PC-9 (cell line): ENCODE results near the gene ZNRD2. TPM values are rescaled to one million over a fixed set of nuclear protein-coding genes. Genes with fewer than 3 reads are reported as not detected.

Experiments used
- BruUV-seq: library from RNA; stranded (reverse); fragments of 400-500 nt; replicated peaks from 2 replicates; lab custom pipeline; 2021; lab: Mats Ljungman, UMichigan
- CTCF ChIA-PET: fragments of 300-600 bp; sonication (Branson Sonifier 250); formaldehyde crosslinking; loops from one replicate; lab custom pipeline; 2022; ENCODE audit warnings: antibody characterized with exemption; lab: Charles Lee
- POLR2A ChIA-PET: fragments of 300-600 bp; sonication (Branson Sonifier 250); formaldehyde crosslinking; loops from one replicate; lab custom pipeline; 2022; ENCODE audit warnings: antibody characterized with exemption; ENCODE audit not compliant: unreplicated experiment; lab: Charles Lee
- DNase-seq, 2 experiments: peaks; one replicate each; pipeline versions ENCODE4 v3.0.0 to v3.0.0-alpha.2; 2015 to 2022; ENCODE audit warnings: mixed read lengths in 1 of 2
- H2AFZ ChIP-seq: fragments of 200-600 bp; sonication (generic); 2 replicates; pipeline ENCODE4 v1.8.1; 2017; ENCODE audit warnings: antibody characterized with exemption
- H3F3A ChIP-seq: fragments of 200-600 bp; sonication (generic); 2 replicates; pipeline ENCODE4 v1.8.1; 2017; ENCODE audit warnings: antibody characterized with exemption, mild to moderate bottlenecking, low read depth; ENCODE audit not compliant: insufficient read depth
- H3K27ac ChIP-seq: fragments of 200-600 bp; sonication (generic); 2 replicates; pipeline ENCODE4 v1.6.1; 2016; ENCODE audit warnings: mixed run types
- H3K27me3 ChIP-seq: fragments of 200-600 bp; sonication (generic); 2 replicates; pipeline ENCODE4 v1.6.1; 2016; ENCODE audit warnings: low read depth, mixed run types; ENCODE audit not compliant: insufficient read depth
- H3K36me3 ChIP-seq: fragments of 200-600 bp; sonication (generic); 2 replicates; pipeline ENCODE4 v1.6.1; 2016; ENCODE audit warnings: low read depth, mixed run types
- H3K4me1 ChIP-seq: fragments of 200-600 bp; sonication (generic); replicated peaks from 2 replicates; pipeline ENCODE4 v1.6.1; 2016; ENCODE audit warnings: mixed run types; ENCODE audit not compliant: insufficient read depth
- H3K4me2 ChIP-seq: fragments of 200-600 bp; sonication (generic); 2 replicates; pipeline ENCODE4 v1.6.1; 2017; ENCODE audit warnings: mixed run types
- H3K4me3 ChIP-seq: fragments of 200-600 bp; sonication (generic); 2 replicates; pipeline ENCODE4 v1.6.1; 2016; ENCODE audit warnings: mixed run types
- H3K79me2 ChIP-seq: fragments of 200-600 bp; sonication (generic); 2 replicates; pipeline ENCODE4 v1.6.1; 2017; ENCODE audit warnings: low read depth, mixed run types
- H3K9me2 ChIP-seq: fragments of 200-600 bp; sonication (generic); 2 replicates; pipeline ENCODE4 v1.8.1; 2017; ENCODE audit warnings: mild to moderate bottlenecking; ENCODE audit not compliant: insufficient read depth
- H3K9me3 ChIP-seq: fragments of 200-600 bp; sonication (generic); 2 replicates; pipeline ENCODE4 v1.8.1; 2016; ENCODE audit warnings: low read depth; ENCODE audit not compliant: insufficient read depth
- H4K20me1 ChIP-seq: fragments of 200-600 bp; sonication (generic); 2 replicates; pipeline ENCODE4 v1.8.1; 2017; ENCODE audit not compliant: insufficient read depth
- EZH2 ChIP-seq: fragments of 200-600 bp; sonication (generic); IDR thresholded peaks from 2 replicates; pipeline ENCODE4 v1.8.0; 2017; ENCODE audit warnings: antibody characterized with exemption, low read depth
- intact Hi-C: fragments of 100-400 bp; cut with micrococcal nuclease; formaldehyde crosslinking; loops from one replicate; pipeline ENCODE4 v1.10.0; 2022; ENCODE audit not compliant: unreplicated experiment
- total RNA-seq: library from RNA; stranded (reverse); gene quantifications from 2 replicates; pipeline ENCODE4 v1.2.3, GENCODE V29; 2021
- TF ChIP-seq, protein P1 (sequence below): fragments of 200-600 bp; sonication (generic); conservative IDR thresholded peaks from 2 replicates; pipeline ENCODE4 v1.6.1; 2017; ENCODE audit warnings: mixed run types, antibody characterized with exemption, mild to moderate bottlenecking, moderate library complexity

Gene ZNRD2
- total RNA-seq, 1 experiment from 2014 or later = 51.4 TPM

DNA sequence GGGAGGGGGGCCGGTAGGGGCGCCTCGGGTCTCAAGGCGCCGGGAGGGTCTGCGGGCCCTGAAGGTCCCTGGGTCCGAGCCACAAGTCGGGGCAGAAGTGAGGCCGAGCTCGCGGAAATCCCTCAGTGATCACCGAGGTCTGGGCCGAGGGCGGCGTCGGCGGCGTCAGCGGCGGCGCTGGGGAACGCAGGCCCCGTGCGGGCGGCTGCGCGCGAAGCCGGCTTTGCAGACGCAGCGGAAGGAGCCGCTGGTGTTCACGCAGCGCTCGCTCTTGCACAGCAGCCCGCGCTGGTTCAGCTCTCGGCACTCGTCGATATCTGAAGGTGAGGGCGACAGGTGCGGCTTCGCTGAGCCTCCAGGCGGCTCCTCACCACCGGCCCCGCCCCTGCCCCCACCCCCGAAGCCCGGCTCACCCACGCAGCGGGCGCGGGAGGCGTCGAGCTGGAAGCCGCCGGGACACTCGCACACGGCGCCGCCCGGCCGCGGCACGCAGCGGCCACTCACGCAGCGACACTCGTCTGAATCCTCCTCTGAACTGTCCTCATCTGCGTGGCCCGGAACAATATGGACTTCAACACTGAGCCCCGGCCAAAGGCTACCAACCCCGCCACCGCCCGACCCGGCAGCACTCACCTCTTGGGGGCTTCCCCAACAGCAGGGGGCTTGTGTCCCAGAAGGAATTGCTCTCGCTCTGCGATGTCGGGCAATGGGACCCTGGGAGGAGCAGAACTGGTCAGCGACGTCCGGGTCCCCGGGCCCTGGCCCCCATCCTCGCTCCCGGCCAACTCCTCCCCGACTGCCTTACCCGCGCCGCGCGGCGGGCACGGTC, 31.1 kb upstream of the ZNRD2 start:
- TSS peak; percentile 18 for BruUV-seq
- ChIA-PET CTCF (interaction anchor here (0.5 kb wide), 1 partner anchor 58 kb away, joined by 3 read pairs; no protein-coding TSS in a partner anchor), POLR2A (no interaction called here)
- H3K9me2 ChIP-seq = no peaks in the 10 kb centered on the region
- H3K4me2 ChIP-seq = no peak overlapping the region
- no peaks in the 10 kb centered on the region for H3K9me3 ChIP-seq
- TF ChIP-seq EZH2 = no peak
- TF ChIP-seq, protein P1, sequence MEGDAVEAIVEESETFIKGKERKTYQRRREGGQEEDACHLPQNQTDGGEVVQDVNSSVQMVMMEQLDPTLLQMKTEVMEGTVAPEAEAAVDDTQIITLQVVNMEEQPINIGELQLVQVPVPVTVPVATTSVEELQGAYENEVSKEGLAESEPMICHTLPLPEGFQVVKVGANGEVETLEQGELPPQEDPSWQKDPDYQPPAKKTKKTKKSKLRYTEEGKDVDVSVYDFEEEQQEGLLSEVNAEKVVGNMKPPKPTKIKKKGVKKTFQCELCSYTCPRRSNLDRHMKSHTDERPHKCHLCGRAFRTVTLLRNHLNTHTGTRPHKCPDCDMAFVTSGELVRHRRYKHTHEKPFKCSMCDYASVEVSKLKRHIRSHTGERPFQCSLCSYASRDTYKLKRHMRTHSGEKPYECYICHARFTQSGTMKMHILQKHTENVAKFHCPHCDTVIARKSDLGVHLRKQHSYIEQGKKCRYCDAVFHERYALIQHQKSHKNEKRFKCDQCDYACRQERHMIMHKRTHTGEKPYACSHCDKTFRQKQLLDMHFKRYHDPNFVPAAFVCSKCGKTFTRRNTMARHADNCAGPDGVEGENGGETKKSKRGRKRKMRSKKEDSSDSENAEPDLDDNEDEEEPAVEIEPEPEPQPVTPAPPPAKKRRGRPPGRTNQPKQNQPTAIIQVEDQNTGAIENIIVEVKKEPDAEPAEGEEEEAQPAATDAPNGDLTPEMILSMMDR = no peak
- no peaks in the 10 kb centered on the region for H3K79me2 ChIP-seq
- H3K4me3 ChIP-seq = no peak overlapping the region
- intact Hi-C loops = no loop called here
- H3K27me3 ChIP-seq = no peaks in the 10 kb centered on the region
- H3K4me1 ChIP-seq = peaks cover 17% of the 10 kb centered on the region
- peaks cover 22% of the 10 kb centered on the region for H4K20me1 ChIP-seq
- H2AFZ ChIP-seq = no peak overlapping the region
- H3K36me3 ChIP-seq = peaks cover 10% of the 10 kb centered on the region
- no peak for DNase-seq
- no peak overlapping the region for H3K27ac ChIP-seq
- H3F3A ChIP-seq = peaks cover 81% of the 10 kb centered on the region

DNA sequence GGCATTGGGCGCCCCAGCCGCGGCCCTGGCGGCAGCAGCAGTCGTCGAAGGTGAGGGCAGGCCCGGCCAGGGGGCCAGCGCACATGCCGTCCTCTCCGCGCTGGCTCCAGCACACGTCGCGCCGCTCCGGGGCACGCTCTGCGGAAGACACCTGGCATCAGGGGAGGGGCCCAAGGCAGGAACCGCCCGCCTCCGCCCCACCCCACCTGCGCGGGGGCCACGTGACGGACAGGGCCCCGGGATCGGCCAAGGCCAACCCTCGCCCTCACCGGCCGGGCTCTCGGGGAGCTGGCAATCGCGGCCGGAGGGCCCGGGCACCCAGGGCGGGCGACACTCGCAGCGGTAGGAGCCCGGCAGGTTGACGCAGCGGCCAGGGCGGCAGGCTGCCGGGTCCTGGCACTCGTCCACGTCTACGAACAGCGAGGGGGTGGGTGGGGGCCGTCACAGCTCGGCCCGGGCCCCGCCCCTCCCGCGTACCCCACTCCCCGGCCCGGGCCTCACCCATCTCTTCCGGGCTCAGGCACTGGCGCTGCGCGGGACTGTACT, 30.5 kb upstream of the ZNRD2 start:
- CTCF ChIA-PET = interaction anchor here (0.6 to 2.4 kb wide), 3 partner anchors 32 to 180 kb away, joined by 4 to 25 read pairs (median 4); partner anchors contain the start of genes FAM89B and ZNRD2
- intact Hi-C loops = loop anchor here (1.0 kb wide), 2 partner anchors 15 to 75 kb away; partner anchors contain the start of genes PCNX3 and SCYL1
- TF ChIP-seq, protein P1 = no peak
- no peak for TF ChIP-seq EZH2
- Histone ChIP-seq H3K4me3 (no peak overlapping the region), H3F3A (peaks cover 81% of the 10 kb centered on the region), H3K27ac (no peak overlapping the region), H3K79me2 (no peaks in the 10 kb centered on the region), H2AFZ (no peak overlapping the region), H3K9me2 (no peaks in the 10 kb centered on the region), H4K20me1 (peaks cover 22% of the 10 kb centered on the region), H3K27me3 (no peaks in the 10 kb centered on the region), H3K4me1 (peaks cover 17% of the 10 kb centered on the region), H3K9me3 (no peaks in the 10 kb centered on the region), H3K4me2 (no peak overlapping the region), H3K36me3 (peaks cover 10% of the 10 kb centered on the region)
- DNase-seq = no peak
- POLR2A ChIA-PET = interaction anchor here (0.5 to 0.6 kb wide), 2 partner anchors 32 to 33 kb away, joined by 3 to 14 read pairs; partner anchors contain the start of gene FAM89B
- no TSS peak for BruUV-seq

DNA sequence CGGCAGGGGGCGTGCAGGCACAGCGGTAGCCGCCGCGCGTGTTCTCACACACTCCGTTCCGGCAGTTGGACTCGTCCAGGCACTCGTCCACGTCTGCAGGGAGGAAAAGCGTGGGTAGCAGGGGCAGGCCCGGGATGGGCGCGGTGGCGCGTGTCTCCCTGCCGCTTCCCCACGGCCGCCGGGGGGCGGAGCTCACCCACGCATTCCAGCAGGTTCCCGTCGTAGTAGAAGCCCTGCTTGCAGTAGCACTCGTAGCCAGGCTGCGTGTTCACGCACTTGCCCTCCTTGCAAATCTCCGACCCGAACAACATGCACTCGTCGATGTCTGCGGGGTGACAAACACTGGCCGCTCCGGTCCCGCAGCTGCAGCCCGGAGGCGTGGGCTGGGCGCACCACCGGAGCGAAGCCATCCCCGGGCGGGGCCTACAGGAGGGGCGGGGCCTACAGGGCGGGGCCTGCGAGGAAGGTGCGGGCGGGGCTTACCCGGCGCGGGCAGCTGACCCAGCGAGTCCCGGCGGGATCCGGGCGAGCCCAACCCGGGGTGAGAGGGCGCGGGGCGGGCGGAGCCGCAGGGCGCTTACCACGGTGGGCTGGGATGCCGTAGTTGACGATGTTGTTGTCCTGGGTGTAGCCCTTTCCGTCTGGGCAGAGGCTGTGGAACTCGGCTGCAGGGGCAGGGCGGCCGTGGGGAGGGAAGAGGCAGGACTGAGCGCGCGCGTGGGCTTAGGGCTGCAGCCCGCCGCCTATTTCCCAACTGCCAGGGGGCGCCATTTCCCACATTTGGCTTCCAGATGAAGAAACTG, 29.8 kb upstream of the ZNRD2 start:
- Histone ChIP-seq H4K20me1 (peaks cover 22% of the 10 kb centered on the region), H3K79me2 (no peaks in the 10 kb centered on the region), H3K9me3 (no peaks in the 10 kb centered on the region), H3K4me2 (peak overlapping the region; percentile 69), H3K27ac (no peak overlapping the region), H3F3A (peaks cover 86% of the 10 kb centered on the region), H3K27me3 (no peaks in the 10 kb centered on the region), H3K9me2 (no peaks in the 10 kb centered on the region), H3K4me3 (peak overlapping the region; percentile 46; the same call in 1 of the 2 replicates), H3K4me1 (peaks cover 17% of the 10 kb centered on the region), H2AFZ (no peak overlapping the region), H3K36me3 (peaks cover 15% of the 10 kb centered on the region)
- POLR2A ChIA-PET = interaction anchor here (0.5 to 1.3 kb wide), 4 partner anchors 32 to 169 kb away, joined by 3 to 14 read pairs (median 4); partner anchors contain the start of gene FAM89B
- intact Hi-C loops = loop anchor here (1.0 kb wide), 4 partner anchors 15 to 75 kb away; partner anchors contain the start of genes PCNX3, SCYL1 and ZNRD2
- CTCF ChIA-PET = interaction anchor here (0.6 to 2.4 kb wide), 7 partner anchors 15 to 210 kb away, joined by 3 to 25 read pairs (median 4); partner anchors contain the start of genes FAM89B and ZNRD2
- TF ChIP-seq, protein P1 = peak; percentile 95
- TF ChIP-seq EZH2 = no peak
- DNase-seq = peak; percentile 66 to 90
- no TSS peak for BruUV-seq
